ENCODE data around the gene MFNG.
A peak's percentile ranks its signal among the peaks of the same experiment; 100 is the strongest.
"Not testable (repeated sequence)": the region's sequence is repeated elsewhere in the genome, so short reads cannot be mapped to it uniquely, and the experiment has no call there.

MFNG gene

DNA sequence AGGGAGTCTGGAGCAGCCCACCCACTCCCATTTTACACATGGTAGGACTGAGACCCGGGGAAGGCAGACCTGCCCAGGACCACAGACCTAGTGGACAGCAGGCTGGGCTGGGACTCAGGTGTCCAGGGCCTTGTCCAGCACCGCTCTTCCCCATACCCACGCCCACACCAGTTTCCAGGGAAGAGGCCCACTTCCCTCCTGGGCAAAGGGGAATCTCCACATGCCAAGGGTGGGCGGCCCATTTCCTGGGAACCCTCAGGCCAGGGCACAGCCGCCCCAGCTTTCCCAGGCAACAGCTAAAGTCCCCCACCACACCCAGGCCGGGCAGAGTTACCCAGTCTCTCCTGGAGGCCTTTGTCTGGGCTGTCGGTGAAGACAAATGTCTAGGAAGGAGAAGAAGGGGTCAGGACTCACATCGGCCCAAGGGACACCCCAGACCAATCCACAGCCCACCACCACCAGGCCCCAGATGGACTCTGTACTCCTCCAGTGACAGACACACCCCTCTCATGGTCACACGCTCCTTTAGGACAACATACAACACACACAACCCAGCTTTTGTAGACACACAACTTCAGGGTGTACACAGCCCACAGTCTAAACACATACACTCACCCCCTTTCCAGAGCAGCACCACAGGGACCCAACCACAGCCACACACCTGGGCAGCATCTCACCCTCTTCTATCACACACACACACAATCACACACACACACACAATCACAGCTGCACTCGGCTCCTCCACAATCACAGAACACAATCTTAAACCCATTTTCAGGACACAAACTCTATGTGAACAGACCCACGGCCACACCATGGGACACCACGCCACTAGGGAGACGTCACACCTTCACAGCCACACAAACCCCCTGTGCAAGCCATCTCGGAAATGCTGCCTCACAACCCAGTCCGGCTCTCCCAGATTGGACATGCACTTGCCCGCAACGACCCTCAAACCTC, 5.5 kb downstream of the MFNG start:
- Mint-ChIP-seq H3K27me3 (no peaks in the 10 kb centered on the region), H3K36me3 (peaks cover 3% of the 10 kb centered on the region), H3K27ac (peak overlapping the region; percentile 64), H3K4me1 (ENCODE audit: low read depth) (peaks cover 29% of the 10 kb centered on the region), H3K4me3 (peak overlapping the region; percentile 1), H3K9me3 (ENCODE audit: low read depth) (no peaks in the 10 kb centered on the region)

DNA sequence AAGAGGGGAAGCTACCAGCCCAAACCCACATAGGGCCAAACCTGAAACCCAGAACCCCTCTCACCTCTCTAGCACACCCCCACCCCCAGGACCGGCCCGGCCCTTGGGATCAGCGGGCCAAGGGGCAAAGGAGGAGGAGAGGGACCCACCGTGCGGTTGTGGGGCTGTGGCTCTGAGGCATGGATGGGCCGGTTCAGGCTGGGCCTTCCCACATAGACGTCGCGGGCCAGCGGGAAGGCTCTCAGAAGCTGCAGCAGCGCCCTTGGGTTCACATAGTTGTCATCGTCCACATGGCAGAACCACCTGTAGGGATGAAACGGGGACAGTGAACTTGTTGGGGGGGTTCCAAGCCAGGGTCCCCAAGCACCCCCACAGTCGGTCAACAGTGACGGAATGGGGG, 7.0 kb downstream of the MFNG start:
- no peak overlapping the region for H3K27ac Mint-ChIP-seq
- H3K27me3 Mint-ChIP-seq, result no peaks in the 10 kb centered on the region
- H3K36me3 Mint-ChIP-seq, result peaks cover 3% of the 10 kb centered on the region
- peaks cover 29% of the 10 kb centered on the region for H3K4me1 Mint-ChIP-seq (ENCODE audit: low read depth)
- H3K4me3 Mint-ChIP-seq, result no peak overlapping the region
- no peaks in the 10 kb centered on the region for H3K9me3 Mint-ChIP-seq (ENCODE audit: low read depth)

DNA sequence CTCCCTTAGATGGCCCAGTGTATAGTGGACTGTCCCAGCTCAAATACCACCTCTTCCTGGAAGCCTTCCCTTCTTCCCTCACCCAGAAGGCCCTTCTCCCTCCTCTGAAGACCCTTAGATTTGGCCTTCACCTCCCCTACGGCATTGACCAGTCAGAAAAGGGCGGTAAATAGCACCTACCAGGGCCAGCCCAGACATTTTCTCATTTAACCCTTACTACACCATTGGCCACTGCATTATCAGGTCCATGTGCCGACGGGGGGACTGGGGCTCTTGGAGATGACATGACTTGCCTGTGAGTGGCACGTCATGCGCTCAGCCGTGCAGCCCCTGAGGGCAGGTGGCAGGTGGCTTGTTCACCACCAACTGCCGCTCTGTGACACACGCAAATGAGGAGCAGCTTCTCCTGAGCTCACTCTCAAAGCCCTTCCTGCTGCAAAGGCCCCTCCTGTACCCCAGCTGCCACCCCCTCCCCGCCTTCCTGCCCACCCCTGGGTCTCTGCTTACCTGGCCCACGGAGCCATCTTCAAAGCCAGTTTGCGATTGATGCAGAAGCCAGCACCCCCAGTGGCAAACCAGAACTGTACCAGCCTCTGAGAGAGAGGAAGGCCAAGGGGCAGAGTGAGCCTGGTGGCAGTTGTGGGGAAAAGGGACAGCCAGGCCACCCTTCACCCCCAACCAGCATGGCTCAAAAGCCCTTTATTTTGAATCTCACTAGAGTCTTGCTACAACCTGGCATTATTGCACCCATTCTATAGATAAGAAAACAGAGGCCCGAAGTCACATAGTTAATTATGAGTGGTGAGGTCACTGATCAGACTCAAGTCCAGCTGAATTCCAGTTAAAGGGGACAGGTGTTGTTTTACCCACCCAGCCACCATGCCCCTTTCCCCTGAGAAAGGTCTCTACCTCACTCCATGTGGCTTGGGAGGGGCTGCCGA, 9.5 kb downstream of the MFNG start:
- no peak overlapping the region for H3K4me3 Mint-ChIP-seq
- H3K36me3 Mint-ChIP-seq, result no peaks in the 10 kb centered on the region
- H3K4me1 Mint-ChIP-seq (ENCODE audit: low read depth), result peaks cover 8% of the 10 kb centered on the region
- H3K27me3 Mint-ChIP-seq, result no peaks in the 10 kb centered on the region
- H3K9me3 Mint-ChIP-seq (ENCODE audit: low read depth), result no peaks in the 10 kb centered on the region
- peak overlapping the region; percentile 50 for H3K27ac Mint-ChIP-seq

DNA sequence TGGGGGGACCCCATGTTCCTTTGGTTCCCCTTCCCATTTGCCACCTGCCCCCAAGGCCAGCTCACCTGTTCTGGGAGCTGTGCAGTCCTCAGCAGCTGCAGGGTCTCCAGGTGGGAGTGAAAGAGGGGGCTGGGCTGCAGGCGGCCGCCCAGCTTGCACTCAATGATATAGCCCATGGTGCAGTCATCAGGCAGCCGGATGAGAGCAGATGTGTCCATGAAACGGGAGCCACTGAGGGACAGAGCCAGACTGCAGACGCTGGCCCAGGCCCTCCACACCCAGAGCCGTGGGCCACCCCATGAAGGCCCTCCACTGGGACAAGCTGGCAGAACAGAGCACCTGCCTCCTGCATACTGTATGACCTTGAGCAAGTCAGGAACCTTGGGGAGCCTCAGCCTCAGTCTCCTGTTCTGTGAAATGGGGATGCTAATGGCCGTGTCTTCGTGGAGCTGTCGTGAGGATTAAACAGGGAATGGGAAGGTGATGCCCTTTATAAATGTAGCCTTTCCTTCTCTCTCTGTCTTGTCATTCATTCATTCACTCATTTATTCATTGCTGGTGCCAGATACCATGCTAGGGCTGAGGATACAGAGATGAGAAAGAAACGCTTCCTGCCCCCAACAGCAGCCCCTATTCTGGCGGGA, 11.6 kb downstream of the MFNG start:
- Mint-ChIP-seq H3K4me1 (ENCODE audit: low read depth) (peaks cover 2% of the 10 kb centered on the region), H3K27ac (peak overlapping the region; percentile 16), H3K36me3 (peaks cover 7% of the 10 kb centered on the region), H3K9me3 (ENCODE audit: low read depth) (no peaks in the 10 kb centered on the region), H3K27me3 (no peaks in the 10 kb centered on the region), H3K4me3 (no peak overlapping the region)

DNA sequence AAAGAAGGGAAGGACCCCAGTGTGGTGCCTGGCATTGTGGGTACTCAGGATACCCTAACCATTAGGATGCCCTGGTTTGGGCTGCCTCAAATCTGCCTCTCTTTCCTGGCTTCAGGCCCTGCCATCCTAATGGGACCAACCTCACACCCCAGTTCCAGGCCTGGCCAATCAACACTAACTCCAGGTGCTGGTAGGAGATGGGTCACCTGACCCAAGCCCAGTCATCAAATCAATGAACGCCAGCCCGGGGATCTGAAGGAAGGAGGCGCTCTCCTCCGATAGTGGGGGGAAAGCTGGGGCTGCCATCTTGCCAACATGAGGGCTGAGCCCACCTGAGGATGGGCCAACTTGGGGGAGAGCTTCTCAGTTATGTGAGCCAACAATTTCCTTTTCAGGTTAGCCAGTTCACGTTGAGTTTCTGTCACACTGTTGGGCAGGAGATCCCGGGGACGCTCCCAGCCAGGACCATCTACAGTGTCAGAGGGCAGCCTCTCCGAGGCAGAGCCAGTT, 12.7 kb downstream of the MFNG start:
- Mint-ChIP-seq H3K27ac (no peak overlapping the region), H3K9me3 (ENCODE audit: low read depth) (no peaks in the 10 kb centered on the region), H3K4me3 (no peak overlapping the region), H3K4me1 (ENCODE audit: low read depth) (peaks cover 4% of the 10 kb centered on the region), H3K27me3 (no peaks in the 10 kb centered on the region), H3K36me3 (peaks cover 9% of the 10 kb centered on the region)

DNA sequence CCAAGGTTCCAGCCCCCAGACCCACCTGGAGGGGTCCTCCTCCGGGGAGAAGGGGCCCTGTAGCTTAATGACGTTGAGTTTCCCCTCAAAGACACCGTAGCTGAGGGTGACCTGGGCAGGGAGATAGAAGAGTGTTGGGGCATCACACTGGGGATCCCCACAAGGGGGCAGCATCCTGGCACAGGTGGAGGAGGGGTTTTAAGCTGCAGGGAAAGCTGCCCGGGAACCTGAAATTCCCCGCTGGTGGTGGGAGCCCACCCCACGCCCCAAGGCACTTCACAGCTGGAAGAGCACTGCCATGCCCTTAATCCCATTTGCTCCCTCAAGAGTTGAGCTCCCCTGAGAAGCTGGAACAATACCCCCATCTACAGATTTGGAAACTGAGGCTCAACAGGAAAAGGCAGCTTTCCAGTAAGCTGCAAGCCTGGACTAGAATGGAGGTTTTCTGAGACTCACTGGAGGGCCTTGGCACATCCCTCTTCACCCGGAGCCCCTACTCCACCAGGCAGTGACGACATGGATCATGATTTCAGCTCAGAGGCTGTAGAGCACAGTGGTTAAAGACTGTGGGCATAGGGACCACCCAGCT, 13.7 kb downstream of the MFNG start:
- peaks cover 6% of the 10 kb centered on the region for H3K4me1 Mint-ChIP-seq (ENCODE audit: low read depth)
- no peak overlapping the region for H3K27ac Mint-ChIP-seq
- peaks cover 9% of the 10 kb centered on the region for H3K36me3 Mint-ChIP-seq
- H3K27me3 Mint-ChIP-seq, result no peaks in the 10 kb centered on the region
- no peaks in the 10 kb centered on the region for H3K9me3 Mint-ChIP-seq (ENCODE audit: low read depth)
- H3K4me3 Mint-ChIP-seq, result no peak overlapping the region

DNA sequence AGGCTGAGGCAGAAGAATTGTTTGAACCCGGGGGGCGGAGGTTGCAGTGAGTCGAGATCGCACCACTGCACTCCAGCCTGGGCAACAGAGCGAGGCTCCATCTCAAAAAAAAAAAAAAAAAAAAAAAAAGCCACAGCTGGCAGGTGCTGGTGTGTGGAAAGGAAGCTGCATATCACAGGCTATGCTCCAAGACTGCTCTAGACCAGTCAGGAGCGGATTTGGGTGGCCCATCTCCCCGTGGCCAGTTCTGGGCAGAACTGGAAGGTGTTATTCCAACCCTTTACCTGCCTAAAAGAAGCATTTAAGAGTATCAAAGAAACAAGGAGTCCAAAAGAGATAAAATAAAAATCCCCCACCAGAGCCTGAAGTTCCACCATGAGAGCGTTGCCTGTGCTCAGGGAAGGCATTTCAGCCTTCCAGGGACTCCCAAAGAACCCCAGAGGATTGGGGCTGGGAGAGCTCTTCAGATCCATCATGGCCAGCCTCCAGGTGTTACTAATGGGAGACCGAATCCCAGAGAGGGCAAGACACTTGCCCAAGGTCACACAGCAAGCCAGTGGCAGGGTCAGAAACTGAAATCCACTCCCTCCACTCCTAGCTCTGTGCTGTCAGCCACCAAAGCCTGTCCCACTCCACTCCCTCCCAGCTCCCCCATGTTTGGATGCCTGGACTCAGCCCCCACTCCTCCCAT, 14.3 kb downstream of the MFNG start:
- Mint-ChIP-seq H3K4me1 (ENCODE audit: low read depth) (peaks cover 6% of the 10 kb centered on the region), H3K27ac (no peak overlapping the region), H3K9me3 (ENCODE audit: low read depth) (no peaks in the 10 kb centered on the region), H3K36me3 (peaks cover 9% of the 10 kb centered on the region), H3K27me3 (no peaks in the 10 kb centered on the region), H3K4me3 (no peak overlapping the region)

DNA sequence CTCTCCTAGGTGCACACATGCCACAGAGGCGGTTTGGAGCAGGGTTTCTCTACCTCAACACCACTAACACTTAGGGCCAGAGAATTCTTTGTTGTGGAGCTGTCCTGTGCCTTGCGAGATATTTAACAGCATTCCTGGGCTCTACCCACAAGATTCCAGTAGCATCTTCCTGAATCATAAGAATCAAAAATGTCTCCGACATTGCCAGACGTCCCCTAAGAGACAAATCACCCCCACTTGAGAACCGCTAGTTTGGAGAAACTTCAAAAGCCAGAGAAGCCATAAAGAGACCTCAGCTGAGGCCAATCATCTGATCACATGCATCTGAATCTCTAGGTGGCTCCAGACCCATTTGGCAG, 16.1 kb downstream of the MFNG start:
- Mint-ChIP-seq H3K4me1 (ENCODE audit: low read depth) (peaks cover 8% of the 10 kb centered on the region), H3K4me3 (no peak overlapping the region), H3K36me3 (peaks cover 9% of the 10 kb centered on the region), H3K27me3 (no peaks in the 10 kb centered on the region), H3K27ac (no peak overlapping the region), H3K9me3 (ENCODE audit: low read depth) (no peaks in the 10 kb centered on the region)

DNA sequence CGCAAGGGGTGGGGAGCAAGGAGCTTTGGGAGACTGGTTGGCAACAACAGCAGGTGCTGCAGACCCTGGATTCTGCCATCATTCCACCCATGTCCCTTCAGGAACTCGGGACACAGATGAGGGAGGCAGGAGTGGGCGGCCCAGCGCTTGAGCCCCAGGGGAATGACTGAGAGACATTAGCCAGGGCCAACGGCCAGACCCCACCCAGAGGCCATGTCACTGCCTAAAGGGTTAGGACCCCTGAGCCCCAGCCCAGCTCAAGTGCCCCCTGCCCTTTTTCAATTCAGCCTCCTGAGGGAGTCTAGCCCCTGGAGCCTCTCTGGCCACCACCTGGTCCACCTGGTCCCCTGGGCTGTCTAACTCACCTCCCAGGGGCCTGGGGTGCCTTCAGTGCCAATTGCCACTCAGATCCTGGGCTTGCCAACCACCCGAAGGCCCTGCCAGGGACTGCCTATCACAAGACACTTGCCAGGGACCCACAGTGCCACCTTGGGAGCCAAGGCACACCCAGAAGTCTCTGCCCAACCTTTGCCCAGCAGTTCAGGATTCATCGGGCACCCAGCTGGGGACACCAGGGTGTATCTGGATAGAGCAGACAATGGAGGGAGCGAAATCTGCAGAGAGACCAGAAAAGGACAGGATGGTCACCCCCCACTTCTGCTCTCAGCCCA, 16.6 kb downstream of the MFNG start:
- no peaks in the 10 kb centered on the region for H3K27me3 Mint-ChIP-seq
- H3K4me1 Mint-ChIP-seq (ENCODE audit: low read depth), result peaks cover 8% of the 10 kb centered on the region
- H3K36me3 Mint-ChIP-seq, result peaks cover 9% of the 10 kb centered on the region
- H3K27ac Mint-ChIP-seq, result no peak overlapping the region
- no peaks in the 10 kb centered on the region for H3K9me3 Mint-ChIP-seq (ENCODE audit: low read depth)
- no peak overlapping the region for H3K4me3 Mint-ChIP-seq

DNA sequence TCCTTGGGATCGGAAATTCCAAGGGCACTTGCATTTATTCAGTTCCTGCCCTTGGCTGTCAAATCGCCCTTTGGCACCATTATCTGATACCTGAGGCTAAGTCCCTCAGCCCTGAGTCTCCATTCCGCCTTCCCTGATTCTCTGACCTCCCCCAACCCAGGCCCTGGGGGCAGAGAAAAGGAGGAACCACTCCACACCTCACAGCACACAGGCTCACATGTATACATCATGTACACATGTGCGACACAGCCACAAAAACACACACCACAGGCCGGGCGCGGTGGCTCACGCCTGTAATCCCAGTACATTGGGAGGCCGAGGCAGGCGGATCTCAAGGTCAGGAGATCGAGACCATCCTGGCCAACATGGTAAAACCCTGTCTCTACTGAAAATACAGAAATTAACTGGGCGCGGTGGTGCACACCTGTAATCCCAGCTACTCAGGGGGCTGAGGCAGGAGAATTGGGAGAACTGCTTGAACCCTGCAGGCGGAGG, 17.9 kb downstream of the MFNG start:
- not testable (repeated sequence) for H3K27ac Mint-ChIP-seq; H3K27me3 Mint-ChIP-seq; H3K36me3 Mint-ChIP-seq; H3K4me3 Mint-ChIP-seq; H3K4me1 Mint-ChIP-seq (ENCODE audit: low read depth); H3K9me3 Mint-ChIP-seq (ENCODE audit: low read depth)

DNA sequence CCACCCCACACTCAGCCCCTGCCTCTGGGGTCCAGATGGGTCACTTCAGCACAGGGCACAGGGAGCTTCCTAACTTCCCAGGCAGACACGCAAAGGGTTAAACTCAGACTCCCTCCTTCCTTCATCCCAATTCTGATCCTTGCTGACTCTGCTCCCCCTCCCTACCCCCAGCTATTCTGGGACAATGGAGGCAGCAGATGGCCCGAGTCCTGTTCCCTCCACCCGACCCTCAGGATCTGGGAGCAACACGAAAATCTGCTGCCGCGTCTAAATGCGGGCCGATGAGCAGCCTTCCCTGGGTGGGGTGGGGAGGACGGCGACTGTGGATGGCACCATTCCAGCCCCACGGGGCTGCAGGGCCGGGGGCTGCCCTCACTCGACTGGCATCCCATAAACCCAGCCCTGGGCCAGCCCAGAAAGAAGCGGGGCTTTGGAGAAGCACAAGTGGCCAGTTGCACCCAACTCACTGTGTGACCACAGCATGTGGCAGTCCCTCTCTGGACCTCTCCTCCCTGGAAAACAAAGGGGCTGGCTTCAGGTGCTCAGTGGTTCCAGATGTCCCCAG, 18.7 kb downstream of the MFNG start:
- Mint-ChIP-seq H3K9me3 (ENCODE audit: low read depth) (no peaks in the 10 kb centered on the region), H3K27ac (no peak overlapping the region), H3K4me1 (ENCODE audit: low read depth) (peaks cover 8% of the 10 kb centered on the region), H3K27me3 (no peaks in the 10 kb centered on the region), H3K4me3 (no peak overlapping the region), H3K36me3 (peaks cover 9% of the 10 kb centered on the region)

DNA sequence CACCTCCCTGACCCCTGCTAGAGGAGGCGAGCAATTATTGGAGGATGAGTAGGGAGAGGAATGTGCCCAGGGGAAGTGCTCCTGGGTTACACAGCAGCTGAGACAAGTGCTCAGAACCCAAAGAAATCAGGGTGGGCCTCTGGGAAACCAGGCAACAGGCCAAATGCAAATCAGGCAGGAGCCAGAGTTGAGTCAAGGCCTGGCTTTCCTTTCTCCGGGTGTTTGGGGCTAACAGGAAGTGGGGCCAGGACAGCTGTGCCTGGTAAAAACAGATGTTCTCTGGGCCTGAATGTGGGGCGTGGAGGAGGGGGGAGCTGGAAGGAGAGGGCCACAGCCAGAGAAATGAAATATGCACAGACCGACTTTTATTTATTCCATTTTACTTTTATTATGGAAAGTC, 22.0 kb downstream of the MFNG start:
- peaks cover 9% of the 10 kb centered on the region for H3K4me1 Mint-ChIP-seq (ENCODE audit: low read depth)
- H3K27me3 Mint-ChIP-seq, result no peaks in the 10 kb centered on the region
- H3K9me3 Mint-ChIP-seq (ENCODE audit: low read depth), result no peaks in the 10 kb centered on the region
- peaks cover 8% of the 10 kb centered on the region for H3K36me3 Mint-ChIP-seq
- H3K4me3 Mint-ChIP-seq, result no peak overlapping the region
- H3K27ac Mint-ChIP-seq, result no peak overlapping the region

DNA sequence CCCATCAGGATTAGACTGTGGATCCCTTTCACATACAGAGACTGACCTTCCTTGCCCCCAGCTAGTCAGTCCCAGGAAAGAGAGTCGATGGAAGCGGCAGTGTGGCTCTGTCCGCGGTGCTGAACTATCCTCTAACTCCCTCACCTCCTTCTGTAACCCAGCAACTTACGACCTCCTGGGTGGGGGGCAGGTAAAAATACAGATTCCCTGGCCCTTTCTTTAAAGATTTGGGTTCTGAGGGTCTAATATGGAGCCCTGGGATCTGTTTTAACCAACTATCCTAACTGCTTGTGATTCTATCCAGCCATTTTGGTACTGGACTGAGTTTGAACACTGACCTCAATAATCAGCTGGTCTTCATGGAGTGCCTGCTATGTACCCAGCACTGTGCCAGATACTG, 23.2 kb downstream of the MFNG start:
- H3K27me3 Mint-ChIP-seq, result no peaks in the 10 kb centered on the region
- H3K4me3 Mint-ChIP-seq, result no peak overlapping the region
- H3K36me3 Mint-ChIP-seq, result peaks cover 10% of the 10 kb centered on the region
- H3K9me3 Mint-ChIP-seq (ENCODE audit: low read depth), result no peaks in the 10 kb centered on the region
- no peak overlapping the region for H3K27ac Mint-ChIP-seq
- peaks cover 4% of the 10 kb centered on the region for H3K4me1 Mint-ChIP-seq (ENCODE audit: low read depth)
